WTC11 (cell line): ENCODE measurements around the gene HSP90AB1. TPM values are rescaled to one million over a fixed set of nuclear protein-coding genes. Genes with fewer than 3 reads are reported as not detected.

Experiments used
- E2F1 ChIP-seq: sonication (generic); formaldehyde crosslinking; IDR thresholded peaks from 2 replicates; pipeline ENCODE4 v1.8.0; 2022; ENCODE audit warnings: mild to moderate bottlenecking, missing genetic modification reagents
- ETV6 ChIP-seq: sonication (generic); formaldehyde crosslinking; IDR thresholded peaks from 2 replicates; pipeline ENCODE4 v1.8.1; 2022; ENCODE audit warnings: mild to moderate bottlenecking, missing genetic modification reagents
- FOXJ3 ChIP-seq: sonication (generic); formaldehyde crosslinking; IDR thresholded peaks from 2 replicates; pipeline ENCODE4 v1.9.0; 2021; ENCODE audit warnings: missing genetic modification reagents, mild to moderate bottlenecking, borderline replicate concordance
- FOXP1 ChIP-seq: sonication (generic); formaldehyde crosslinking; IDR thresholded peaks from 2 replicates; pipeline ENCODE4 v1.8.0; 2022; ENCODE audit warnings: missing genetic modification reagents, mild to moderate bottlenecking, moderate library complexity, borderline replicate concordance
- GTF2I ChIP-seq: fragments of 250-450 bp; sonication (Bioruptor Pico); conservative IDR thresholded peaks from 2 replicates; pipeline ENCODE4 v1.4.0; 2021; ENCODE audit warnings: mild to moderate bottlenecking
- HMGA2 ChIP-seq: fragments of 250-450 bp; sonication (Bioruptor Pico); IDR thresholded peaks from 2 replicates; pipeline ENCODE4 v1.4.0; 2021; ENCODE audit warnings: mild to moderate bottlenecking, moderate library complexity
- KAT7 ChIP-seq: sonication (generic); formaldehyde crosslinking; IDR thresholded peaks from 2 replicates; pipeline ENCODE4 v1.8.1; 2023; ENCODE audit warnings: missing genetic modification reagents, mild to moderate bottlenecking, borderline replicate concordance
- MYBL2 ChIP-seq: sonication (generic); formaldehyde crosslinking; IDR thresholded peaks from 2 replicates; pipeline ENCODE4 v1.8.1; 2023; ENCODE audit warnings: mild to moderate bottlenecking, moderate library complexity, missing genetic modification reagents
- NFYB ChIP-seq: sonication (generic); formaldehyde crosslinking; conservative IDR thresholded peaks from 2 replicates; pipeline ENCODE4 v1.8.0; 2022; ENCODE audit warnings: low read depth, missing genetic modification reagents
- OVOL2 ChIP-seq: fragments of 250-450 bp; sonication (Bioruptor Pico); IDR thresholded peaks from 2 replicates; pipeline ENCODE4 v1.9.0; 2021; ENCODE audit warnings: mild to moderate bottlenecking, borderline replicate concordance
- SOX15 ChIP-seq: fragments of 250-450 bp; sonication (Bioruptor Pico); IDR thresholded peaks from 2 replicates; pipeline ENCODE4 v1.9.0; 2021; ENCODE audit warnings: mild to moderate bottlenecking
- SP1 ChIP-seq: sonication (generic); formaldehyde crosslinking; conservative IDR thresholded peaks from 2 replicates; pipeline ENCODE4 v1.8.1; 2022; ENCODE audit warnings: missing genetic modification reagents
- ZNF263 ChIP-seq: sonication (generic); formaldehyde crosslinking; IDR thresholded peaks from 2 replicates; pipeline ENCODE4 v1.8.1; 2022; ENCODE audit warnings: low read depth, mild to moderate bottlenecking, moderate library complexity, missing genetic modification reagents
- ZNF396 ChIP-seq: fragments of 250-450 bp; sonication (Bioruptor Pico); IDR thresholded peaks from 2 replicates; pipeline ENCODE4 v1.8.0; 2021; ENCODE audit warnings: mild to moderate bottlenecking, moderate library complexity, borderline replicate concordance
- total RNA-seq: library from RNA; stranded (reverse); gene quantifications from 3 replicates; pipeline ENCODE4 v1.2.3, GENCODE V29; 2021
- TF ChIP-seq, protein P1 (sequence below): sonication (generic); formaldehyde crosslinking; IDR thresholded peaks from 2 replicates; pipeline ENCODE4 v1.8.0; 2023; ENCODE audit warnings: missing genetic modification reagents, mild to moderate bottlenecking, borderline replicate concordance
- TF ChIP-seq, protein P2 (sequence below): sonication (generic); formaldehyde crosslinking; IDR thresholded peaks from 2 replicates; pipeline ENCODE4 v1.8.0; 2022; ENCODE audit warnings: missing genetic modification reagents
- TF ChIP-seq, protein P3 (sequence below): fragments of 250-450 bp; sonication (Bioruptor Pico); IDR thresholded peaks from 2 replicates; pipeline ENCODE4 v2.1.2; 2022; ENCODE audit warnings: mild to moderate bottlenecking, moderate library complexity
- TF ChIP-seq, protein P4 (sequence below): sonication (generic); formaldehyde crosslinking; IDR thresholded peaks from 2 replicates; pipeline ENCODE4 v1.8.1; 2022; ENCODE audit warnings: low read depth, mild to moderate bottlenecking, moderate library complexity, missing genetic modification reagents, borderline replicate concordance
- TF ChIP-seq, protein P5 (sequence below): sonication (generic); formaldehyde crosslinking; IDR thresholded peaks from 2 replicates; pipeline ENCODE4 v1.8.0; 2022; ENCODE audit warnings: mild to moderate bottlenecking, missing genetic modification reagents
- TF ChIP-seq, protein P6 (sequence below): sonication (generic); formaldehyde crosslinking; IDR thresholded peaks from 2 replicates; pipeline ENCODE4 v1.8.1; 2022; ENCODE audit warnings: mild to moderate bottlenecking, missing genetic modification reagents, moderate library complexity, borderline replicate concordance
- TF ChIP-seq, protein P7 (sequence below): sonication (generic); formaldehyde crosslinking; IDR thresholded peaks from 2 replicates; pipeline ENCODE4 v1.8.1; 2023; ENCODE audit warnings: mild to moderate bottlenecking, missing genetic modification reagents

HSP90AB1 gene
- total RNA-seq, 1 experiment from 2014 or later, result 2,171 TPM

GRCh38 chr6:44254191-44255104 is 7.5 kb downstream of the HSP90AB1 start (continued):
- TF ChIP-seq, protein P1, sequence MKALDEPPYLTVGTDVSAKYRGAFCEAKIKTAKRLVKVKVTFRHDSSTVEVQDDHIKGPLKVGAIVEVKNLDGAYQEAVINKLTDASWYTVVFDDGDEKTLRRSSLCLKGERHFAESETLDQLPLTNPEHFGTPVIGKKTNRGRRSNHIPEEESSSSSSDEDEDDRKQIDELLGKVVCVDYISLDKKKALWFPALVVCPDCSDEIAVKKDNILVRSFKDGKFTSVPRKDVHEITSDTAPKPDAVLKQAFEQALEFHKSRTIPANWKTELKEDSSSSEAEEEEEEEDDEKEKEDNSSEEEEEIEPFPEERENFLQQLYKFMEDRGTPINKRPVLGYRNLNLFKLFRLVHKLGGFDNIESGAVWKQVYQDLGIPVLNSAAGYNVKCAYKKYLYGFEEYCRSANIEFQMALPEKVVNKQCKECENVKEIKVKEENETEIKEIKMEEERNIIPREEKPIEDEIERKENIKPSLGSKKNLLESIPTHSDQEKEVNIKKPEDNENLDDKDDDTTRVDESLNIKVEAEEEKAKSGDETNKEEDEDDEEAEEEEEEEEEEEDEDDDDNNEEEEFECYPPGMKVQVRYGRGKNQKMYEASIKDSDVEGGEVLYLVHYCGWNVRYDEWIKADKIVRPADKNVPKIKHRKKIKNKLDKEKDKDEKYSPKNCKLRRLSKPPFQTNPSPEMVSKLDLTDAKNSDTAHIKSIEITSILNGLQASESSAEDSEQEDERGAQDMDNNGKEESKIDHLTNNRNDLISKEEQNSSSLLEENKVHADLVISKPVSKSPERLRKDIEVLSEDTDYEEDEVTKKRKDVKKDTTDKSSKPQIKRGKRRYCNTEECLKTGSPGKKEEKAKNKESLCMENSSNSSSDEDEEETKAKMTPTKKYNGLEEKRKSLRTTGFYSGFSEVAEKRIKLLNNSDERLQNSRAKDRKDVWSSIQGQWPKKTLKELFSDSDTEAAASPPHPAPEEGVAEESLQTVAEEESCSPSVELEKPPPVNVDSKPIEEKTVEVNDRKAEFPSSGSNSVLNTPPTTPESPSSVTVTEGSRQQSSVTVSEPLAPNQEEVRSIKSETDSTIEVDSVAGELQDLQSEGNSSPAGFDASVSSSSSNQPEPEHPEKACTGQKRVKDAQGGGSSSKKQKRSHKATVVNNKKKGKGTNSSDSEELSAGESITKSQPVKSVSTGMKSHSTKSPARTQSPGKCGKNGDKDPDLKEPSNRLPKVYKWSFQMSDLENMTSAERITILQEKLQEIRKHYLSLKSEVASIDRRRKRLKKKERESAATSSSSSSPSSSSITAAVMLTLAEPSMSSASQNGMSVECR, result no peak
- no peak for TF ChIP-seq SOX15 (CRISPR knock-in tag)
- TF ChIP-seq, protein P2, sequence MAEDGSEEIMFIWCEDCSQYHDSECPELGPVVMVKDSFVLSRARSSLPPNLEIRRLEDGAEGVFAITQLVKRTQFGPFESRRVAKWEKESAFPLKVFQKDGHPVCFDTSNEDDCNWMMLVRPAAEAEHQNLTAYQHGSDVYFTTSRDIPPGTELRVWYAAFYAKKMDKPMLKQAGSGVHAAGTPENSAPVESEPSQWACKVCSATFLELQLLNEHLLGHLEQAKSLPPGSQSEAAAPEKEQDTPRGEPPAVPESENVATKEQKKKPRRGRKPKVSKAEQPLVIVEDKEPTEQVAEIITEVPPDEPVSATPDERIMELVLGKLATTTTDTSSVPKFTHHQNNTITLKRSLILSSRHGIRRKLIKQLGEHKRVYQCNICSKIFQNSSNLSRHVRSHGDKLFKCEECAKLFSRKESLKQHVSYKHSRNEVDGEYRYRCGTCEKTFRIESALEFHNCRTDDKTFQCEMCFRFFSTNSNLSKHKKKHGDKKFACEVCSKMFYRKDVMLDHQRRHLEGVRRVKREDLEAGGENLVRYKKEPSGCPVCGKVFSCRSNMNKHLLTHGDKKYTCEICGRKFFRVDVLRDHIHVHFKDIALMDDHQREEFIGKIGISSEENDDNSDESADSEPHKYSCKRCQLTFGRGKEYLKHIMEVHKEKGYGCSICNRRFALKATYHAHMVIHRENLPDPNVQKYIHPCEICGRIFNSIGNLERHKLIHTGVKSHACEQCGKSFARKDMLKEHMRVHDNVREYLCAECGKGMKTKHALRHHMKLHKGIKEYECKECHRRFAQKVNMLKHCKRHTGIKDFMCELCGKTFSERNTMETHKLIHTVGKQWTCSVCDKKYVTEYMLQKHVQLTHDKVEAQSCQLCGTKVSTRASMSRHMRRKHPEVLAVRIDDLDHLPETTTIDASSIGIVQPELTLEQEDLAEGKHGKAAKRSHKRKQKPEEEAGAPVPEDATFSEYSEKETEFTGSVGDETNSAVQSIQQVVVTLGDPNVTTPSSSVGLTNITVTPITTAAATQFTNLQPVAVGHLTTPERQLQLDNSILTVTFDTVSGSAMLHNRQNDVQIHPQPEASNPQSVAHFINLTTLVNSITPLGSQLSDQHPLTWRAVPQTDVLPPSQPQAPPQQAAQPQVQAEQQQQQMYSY (CRISPR knock-in tag), result no peak
- TF ChIP-seq ZNF396 (CRISPR knock-in tag), result no peak
- TF ChIP-seq, protein P3, sequence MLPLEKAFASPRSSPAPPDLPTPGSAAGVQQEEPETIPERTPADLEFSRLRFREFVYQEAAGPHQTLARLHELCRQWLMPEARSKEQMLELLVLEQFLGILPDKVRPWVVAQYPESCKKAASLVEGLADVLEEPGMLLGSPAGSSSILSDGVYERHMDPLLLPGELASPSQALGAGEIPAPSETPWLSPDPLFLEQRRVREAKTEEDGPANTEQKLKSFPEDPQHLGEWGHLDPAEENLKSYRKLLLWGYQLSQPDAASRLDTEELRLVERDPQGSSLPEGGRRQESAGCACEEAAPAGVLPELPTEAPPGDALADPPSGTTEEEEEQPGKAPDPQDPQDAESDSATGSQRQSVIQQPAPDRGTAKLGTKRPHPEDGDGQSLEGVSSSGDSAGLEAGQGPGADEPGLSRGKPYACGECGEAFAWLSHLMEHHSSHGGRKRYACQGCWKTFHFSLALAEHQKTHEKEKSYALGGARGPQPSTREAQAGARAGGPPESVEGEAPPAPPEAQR (CRISPR knock-in tag), result no peak
- peak; percentile 52; the same call in 1 of the 2 replicates for TF ChIP-seq MYBL2 (CRISPR knock-in tag)
- no peak for TF ChIP-seq KAT7 (CRISPR knock-in tag)
- TF ChIP-seq E2F1 (CRISPR knock-in tag), result no peak
- TF ChIP-seq, protein P4, sequence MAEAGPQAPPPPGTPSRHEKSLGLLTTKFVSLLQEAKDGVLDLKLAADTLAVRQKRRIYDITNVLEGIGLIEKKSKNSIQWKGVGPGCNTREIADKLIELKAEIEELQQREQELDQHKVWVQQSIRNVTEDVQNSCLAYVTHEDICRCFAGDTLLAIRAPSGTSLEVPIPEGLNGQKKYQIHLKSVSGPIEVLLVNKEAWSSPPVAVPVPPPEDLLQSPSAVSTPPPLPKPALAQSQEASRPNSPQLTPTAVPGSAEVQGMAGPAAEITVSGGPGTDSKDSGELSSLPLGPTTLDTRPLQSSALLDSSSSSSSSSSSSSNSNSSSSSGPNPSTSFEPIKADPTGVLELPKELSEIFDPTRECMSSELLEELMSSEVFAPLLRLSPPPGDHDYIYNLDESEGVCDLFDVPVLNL (CRISPR knock-in tag), result no peak; the same call in 1 of the 2 replicates
- TF ChIP-seq HMGA2 (CRISPR knock-in tag), result no peak
- TF ChIP-seq, protein P5, sequence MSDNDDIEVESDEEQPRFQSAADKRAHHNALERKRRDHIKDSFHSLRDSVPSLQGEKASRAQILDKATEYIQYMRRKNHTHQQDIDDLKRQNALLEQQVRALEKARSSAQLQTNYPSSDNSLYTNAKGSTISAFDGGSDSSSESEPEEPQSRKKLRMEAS (CRISPR knock-in tag), result no peak
- TF ChIP-seq ETV6, result peak; percentile 71; the same call in 1 of the 2 replicates
- TF ChIP-seq, protein P6, sequence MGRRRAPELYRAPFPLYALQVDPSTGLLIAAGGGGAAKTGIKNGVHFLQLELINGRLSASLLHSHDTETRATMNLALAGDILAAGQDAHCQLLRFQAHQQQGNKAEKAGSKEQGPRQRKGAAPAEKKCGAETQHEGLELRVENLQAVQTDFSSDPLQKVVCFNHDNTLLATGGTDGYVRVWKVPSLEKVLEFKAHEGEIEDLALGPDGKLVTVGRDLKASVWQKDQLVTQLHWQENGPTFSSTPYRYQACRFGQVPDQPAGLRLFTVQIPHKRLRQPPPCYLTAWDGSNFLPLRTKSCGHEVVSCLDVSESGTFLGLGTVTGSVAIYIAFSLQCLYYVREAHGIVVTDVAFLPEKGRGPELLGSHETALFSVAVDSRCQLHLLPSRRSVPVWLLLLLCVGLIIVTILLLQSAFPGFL (CRISPR knock-in tag), result 0 out of 2 replicates have a peak, but pooled peaks have one; percentile 38
- no peak for TF ChIP-seq NFYB (CRISPR knock-in tag)
- TF ChIP-seq FOXJ3 (CRISPR knock-in tag), result no peak
- TF ChIP-seq ZNF263 (CRISPR knock-in tag), result no peak
- TF ChIP-seq GTF2I (CRISPR knock-in tag), result no peak
- TF ChIP-seq, protein P7, sequence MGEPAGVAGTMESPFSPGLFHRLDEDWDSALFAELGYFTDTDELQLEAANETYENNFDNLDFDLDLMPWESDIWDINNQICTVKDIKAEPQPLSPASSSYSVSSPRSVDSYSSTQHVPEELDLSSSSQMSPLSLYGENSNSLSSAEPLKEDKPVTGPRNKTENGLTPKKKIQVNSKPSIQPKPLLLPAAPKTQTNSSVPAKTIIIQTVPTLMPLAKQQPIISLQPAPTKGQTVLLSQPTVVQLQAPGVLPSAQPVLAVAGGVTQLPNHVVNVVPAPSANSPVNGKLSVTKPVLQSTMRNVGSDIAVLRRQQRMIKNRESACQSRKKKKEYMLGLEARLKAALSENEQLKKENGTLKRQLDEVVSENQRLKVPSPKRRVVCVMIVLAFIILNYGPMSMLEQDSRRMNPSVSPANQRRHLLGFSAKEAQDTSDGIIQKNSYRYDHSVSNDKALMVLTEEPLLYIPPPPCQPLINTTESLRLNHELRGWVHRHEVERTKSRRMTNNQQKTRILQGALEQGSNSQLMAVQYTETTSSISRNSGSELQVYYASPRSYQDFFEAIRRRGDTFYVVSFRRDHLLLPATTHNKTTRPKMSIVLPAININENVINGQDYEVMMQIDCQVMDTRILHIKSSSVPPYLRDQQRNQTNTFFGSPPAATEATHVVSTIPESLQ, result no peak
- TF ChIP-seq SP1 (CRISPR knock-in tag), result 0 out of 2 replicates have a peak, but pooled peaks have one; percentile 17
- TF ChIP-seq FOXP1 (CRISPR knock-in tag), result 0 out of 2 replicates have a peak, but pooled peaks have one; percentile 21
- TF ChIP-seq OVOL2 (CRISPR knock-in tag), result no peak
